ENCODE results near the gene MMP3.

MMP3 gene

GRCh38 chr11:102833731-102834130, 9.7 kb downstream of the MMP3 start:
- TF ChIP-seq, protein P1, sequence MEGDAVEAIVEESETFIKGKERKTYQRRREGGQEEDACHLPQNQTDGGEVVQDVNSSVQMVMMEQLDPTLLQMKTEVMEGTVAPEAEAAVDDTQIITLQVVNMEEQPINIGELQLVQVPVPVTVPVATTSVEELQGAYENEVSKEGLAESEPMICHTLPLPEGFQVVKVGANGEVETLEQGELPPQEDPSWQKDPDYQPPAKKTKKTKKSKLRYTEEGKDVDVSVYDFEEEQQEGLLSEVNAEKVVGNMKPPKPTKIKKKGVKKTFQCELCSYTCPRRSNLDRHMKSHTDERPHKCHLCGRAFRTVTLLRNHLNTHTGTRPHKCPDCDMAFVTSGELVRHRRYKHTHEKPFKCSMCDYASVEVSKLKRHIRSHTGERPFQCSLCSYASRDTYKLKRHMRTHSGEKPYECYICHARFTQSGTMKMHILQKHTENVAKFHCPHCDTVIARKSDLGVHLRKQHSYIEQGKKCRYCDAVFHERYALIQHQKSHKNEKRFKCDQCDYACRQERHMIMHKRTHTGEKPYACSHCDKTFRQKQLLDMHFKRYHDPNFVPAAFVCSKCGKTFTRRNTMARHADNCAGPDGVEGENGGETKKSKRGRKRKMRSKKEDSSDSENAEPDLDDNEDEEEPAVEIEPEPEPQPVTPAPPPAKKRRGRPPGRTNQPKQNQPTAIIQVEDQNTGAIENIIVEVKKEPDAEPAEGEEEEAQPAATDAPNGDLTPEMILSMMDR (conservative IDR thresholded peaks at IDR 0.05): no peak
- no peak for TF ChIP-seq ZFX (IDR thresholded peaks at IDR 0.05)

DNA sequence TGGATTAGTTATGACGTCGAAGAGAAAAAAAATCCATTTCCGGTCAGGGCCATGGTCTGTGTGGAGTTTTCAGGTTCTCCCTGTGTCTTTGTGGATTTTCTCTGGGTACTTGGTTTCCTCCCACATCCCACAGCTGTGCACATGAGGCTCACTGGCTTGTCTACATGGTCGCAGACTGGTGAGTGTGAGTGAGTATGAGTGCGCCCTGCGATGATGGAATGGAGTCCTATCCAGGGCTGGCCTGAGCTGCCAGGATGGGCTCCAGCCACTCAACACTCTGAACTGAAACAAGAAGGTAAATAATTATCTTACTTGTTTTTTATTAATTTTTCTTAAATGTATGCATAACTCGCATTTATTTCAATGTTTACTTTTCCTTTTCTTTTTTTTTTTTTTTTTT, 10.8 kb downstream of the MMP3 start:
- TF ChIP-seq, protein P1 (conservative IDR thresholded peaks at IDR 0.05): no peak
- TF ChIP-seq ZFX (IDR thresholded peaks at IDR 0.05): no peak
- no peak overlapping the region for H3K27ac ChIP-seq

More at GRCh38 chr11:102833731-102834130, 9.7 kb downstream of the MMP3 start:
- H3K27ac ChIP-seq: no peak overlapping the region

DNA sequence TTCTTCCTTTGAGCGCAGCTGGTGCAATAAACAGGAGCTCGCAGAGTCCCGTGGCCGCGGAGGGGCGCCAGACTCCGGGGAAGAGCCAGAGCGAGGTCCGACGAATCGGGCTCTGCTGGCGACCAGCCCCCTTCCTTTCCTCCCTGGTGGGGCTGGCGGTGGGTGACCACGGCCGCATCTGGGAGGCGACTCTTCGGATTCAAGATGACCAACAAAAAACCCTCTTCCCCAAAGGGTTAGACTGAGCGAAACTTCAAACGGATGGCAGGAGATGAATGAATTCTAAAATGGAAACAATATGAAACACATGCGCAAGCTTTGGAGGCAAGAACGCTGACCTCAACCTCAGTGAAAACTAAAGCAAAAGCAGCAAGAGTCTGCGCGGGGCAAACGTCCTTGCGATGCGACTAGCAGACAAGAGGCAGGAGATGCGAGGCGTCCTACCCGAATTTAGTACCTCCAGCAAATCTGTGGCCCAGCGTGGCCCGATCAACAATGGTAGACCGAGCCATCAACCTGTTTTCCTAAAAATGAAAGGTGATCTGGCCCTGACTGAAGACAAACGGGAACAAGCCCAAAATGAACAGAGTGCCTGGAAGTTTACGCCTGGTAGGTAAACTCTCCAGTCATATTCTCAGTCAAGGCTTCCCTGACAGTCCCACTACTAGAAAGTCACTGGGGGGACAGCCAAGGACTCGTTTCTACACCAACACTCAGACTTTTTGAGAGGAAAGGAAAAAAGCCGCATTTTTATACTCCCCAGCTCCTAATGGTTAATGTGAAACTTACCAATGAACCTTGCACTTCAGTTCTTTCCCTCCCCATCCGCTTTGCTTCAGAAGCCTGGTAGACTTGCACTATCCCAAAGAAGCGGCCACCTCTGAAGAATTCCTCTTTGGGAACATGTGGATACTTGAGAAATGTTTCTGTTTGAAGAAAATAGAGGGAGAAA, 11.6 kb downstream of the MMP3 start:
- H3K27ac ChIP-seq: no peak overlapping the region
- TF ChIP-seq, protein P1 (conservative IDR thresholded peaks at IDR 0.05): no peak

GRCh38 chr11:102831128-102831488, 12.3 kb downstream of the MMP3 start:
- TF ChIP-seq ZFX (IDR thresholded peaks at IDR 0.05): no peak
- TF ChIP-seq, protein P1 (conservative IDR thresholded peaks at IDR 0.05): no peak
- H3K27ac ChIP-seq: no peak overlapping the region

GRCh38 chr11:102830001-102830727, 13.2 kb downstream of the MMP3 start:
- TF ChIP-seq ZFX (IDR thresholded peaks at IDR 0.05): no peak
- TF ChIP-seq, protein P1 (conservative IDR thresholded peaks at IDR 0.05): no peak

GRCh38 chr11:102829316-102830000, 14.0 kb downstream of the MMP3 start:
- no peak overlapping the region for H3K27ac ChIP-seq
- TF ChIP-seq, protein P1 (conservative IDR thresholded peaks at IDR 0.05): no peak
- no peak for TF ChIP-seq ZFX (IDR thresholded peaks at IDR 0.05)

More at GRCh38 chr11:102830001-102830727, 13.2 kb downstream of the MMP3 start:
- no peak overlapping the region for H3K27ac ChIP-seq

Data from C4-2B (cell line).